HepG2 (cell line): ENCODE measurements around the gene REPS2. TPM values are rescaled to one million over a fixed set of nuclear protein-coding genes. Genes with fewer than 3 reads are reported as not detected.

Experiments used
- HMG20B ChIP-seq: conservative IDR thresholded peaks from 2 replicates; pipeline ENCODE4 v1.6.1; 2016; ENCODE audit warnings: missing genetic modification reagents, missing compliant biosample characterization
- TEAD3 ChIP-seq: optimal IDR thresholded peaks from 2 replicates; pipeline ENCODE3; 2016; ENCODE audit warnings: borderline replicate concordance
- ZC3H13 ChIP-seq: sonication (generic); formaldehyde crosslinking; IDR thresholded peaks from 2 replicates; pipeline ENCODE4 v1.8.1; 2023; ENCODE audit warnings: mild to moderate bottlenecking, missing genetic modification reagents, moderate library complexity
- ZNF460 ChIP-seq: sonication (generic); formaldehyde crosslinking; IDR thresholded peaks from 2 replicates; pipeline ENCODE4 v1.5.1; 2020; ENCODE audit warnings: missing genetic modification reagents, mild to moderate bottlenecking, borderline replicate concordance
- polyA plus RNA-seq, 8 experiments: library from polyadenylated mRNA; depleted of rRNA in 3 of 8; stranded (reverse) in 7 of 8; unstranded in 1 of 8; fragments of >200 nt; fragmentation: Illumina TruSeq in 4 of 8; extraction: Trizol in 4 of 8; gene quantifications; 2 replicates each; pipeline versions ENCODE4 v1.2.1 to v1.2.3, GENCODE V29; 2011 to 2016; ENCODE audit warnings: low read depth in 4 of 8, missing spikeins in 1 of 8, mixed read lengths in 1 of 8; ENCODE audit not compliant: insufficient read depth in 1 of 8
- small RNA-seq, 3 experiments: library from RNA; depleted of rRNA; stranded (forward); fragments of <200 nt; gene quantifications; one replicate each; pipeline ENCODE3, GENCODE V24; 2012; ENCODE audit warnings: low read depth in 2 of 3, low replicate concordance in 1 of 3; ENCODE audit not compliant: insufficient read length in 3 of 3, insufficient read depth in 2 of 3
- total RNA-seq, 5 experiments: library from RNA; depleted of rRNA; stranded (reverse); fragments of >200 nt; fragmentation: Illumina TruSeq; extraction: Trizol; gene quantifications; 2 replicates each; pipeline ENCODE4 v1.2.3, GENCODE V29; 2016; ENCODE audit warnings: low read depth in 1 of 5
- TF ChIP-seq, protein P1 (sequence below): sonication (generic); formaldehyde crosslinking; IDR thresholded peaks from 2 replicates; pipeline ENCODE4 v1.4.0; 2020; ENCODE audit warnings: mild to moderate bottlenecking, missing genetic modification reagents

The REPS2 gene
- total and polyA plus RNA-seq, 2 of the 13 experiments (the other 11 are each of a cell fraction or from before 2014, with no cell fraction given), result 0.05 to 0.58 TPM

DNA sequence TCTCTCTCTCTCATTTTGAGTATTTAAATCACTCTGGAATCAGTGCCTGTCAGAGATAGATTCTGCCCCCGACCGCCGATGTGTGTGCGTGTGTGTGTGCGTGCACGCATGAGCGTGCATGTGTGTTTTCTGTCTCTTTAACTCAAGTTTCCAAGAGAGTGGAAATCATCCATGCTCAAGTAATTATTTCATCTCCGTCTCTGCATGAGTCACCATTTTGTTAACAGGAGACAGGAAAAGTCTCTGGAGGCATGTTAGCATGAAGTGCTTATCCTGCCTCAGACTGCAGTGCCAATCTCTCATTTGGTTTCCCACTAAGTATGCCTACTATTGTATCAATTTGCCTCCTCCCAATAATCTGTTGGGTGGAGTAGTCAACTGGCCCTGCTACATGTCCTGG is 245.6 kb downstream of the REPS2 start (continued):
- TF ChIP-seq, protein P1, sequence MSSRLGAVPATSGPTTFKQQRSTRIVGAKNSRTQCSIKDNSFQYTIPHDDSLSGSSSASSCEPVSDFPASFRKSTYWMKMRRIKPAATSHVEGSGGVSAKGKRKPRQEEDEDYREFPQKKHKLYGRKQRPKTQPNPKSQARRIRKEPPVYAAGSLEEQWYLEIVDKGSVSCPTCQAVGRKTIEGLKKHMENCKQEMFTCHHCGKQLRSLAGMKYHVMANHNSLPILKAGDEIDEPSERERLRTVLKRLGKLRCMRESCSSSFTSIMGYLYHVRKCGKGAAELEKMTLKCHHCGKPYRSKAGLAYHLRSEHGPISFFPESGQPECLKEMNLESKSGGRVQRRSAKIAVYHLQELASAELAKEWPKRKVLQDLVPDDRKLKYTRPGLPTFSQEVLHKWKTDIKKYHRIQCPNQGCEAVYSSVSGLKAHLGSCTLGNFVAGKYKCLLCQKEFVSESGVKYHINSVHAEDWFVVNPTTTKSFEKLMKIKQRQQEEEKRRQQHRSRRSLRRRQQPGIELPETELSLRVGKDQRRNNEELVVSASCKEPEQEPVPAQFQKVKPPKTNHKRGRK, result no peak
- TF ChIP-seq TEAD3 (CRISPR knock-in tag), result no peak
- TF ChIP-seq HMG20B (CRISPR knock-in tag), result no peak
- TF ChIP-seq ZNF460, result no peak
- TF ChIP-seq ZC3H13 (CRISPR knock-in tag), result no peak

Small RNA genes within 50 kb of the gene (small RNA-seq; reads per million reads assigned to genes)
- gene RF00019 (0 reads per million in 3 experiments), gene RF00190 (0 reads per million in 3 experiments)

Other genes starting within 250 kb of the REPS2 start
- gene CTPS2, start 234.0 kb upstream of the REPS2 start, total RNA-seq (2016; rRNA removed; fragmentation: Illumina TruSeq; extraction: Trizol), result 26.1 and 32.2 TPM in 2 replicates
- gene CTPS2, start 234.0 kb upstream of the REPS2 start, polyA plus RNA-seq (2011; rRNA removed), result 8.3 and 10.3 TPM in 2 replicates
- gene SYAP1, start 227.0 kb upstream of the REPS2 start, total RNA-seq (2016; rRNA removed; fragmentation: Illumina TruSeq; extraction: Trizol), result 18.5 and 25.3 TPM in 2 replicates
- 4.3 and 4.9 TPM in 2 replicates for gene SYAP1, start 227.0 kb upstream of the REPS2 start, polyA plus RNA-seq (2011; rRNA removed)
- 13.1 and 17.8 TPM in 2 replicates for gene TXLNG, start 160.2 kb upstream of the REPS2 start, total RNA-seq (2016; rRNA removed; fragmentation: Illumina TruSeq; extraction: Trizol)
- gene TXLNG, start 160.2 kb upstream of the REPS2 start, polyA plus RNA-seq (2011; rRNA removed), result 13.4 and 15.5 TPM in 2 replicates
- gene RBBP7, start 76.3 kb upstream of the REPS2 start, total RNA-seq (2016; rRNA removed; fragmentation: Illumina TruSeq; extraction: Trizol), result 145 and 193 TPM in 2 replicates
- gene RBBP7, start 76.3 kb upstream of the REPS2 start, polyA plus RNA-seq (2011; rRNA removed), result 80.1 and 89.5 TPM in 2 replicates